Measurements from ENCODE around the gene ABHD16B. TPM values are rescaled to one million over a fixed set of nuclear protein-coding genes. Genes with fewer than 3 reads are reported as not detected.

Gene ABHD16B
- total and polyA plus RNA-seq, 2 of the 13 experiments (the other 11 are each of a cell fraction or from before 2014, with no cell fraction given) = not detected

GRCh38 chr20:63846128-63846771 lies 15.0 kb upstream of the ABHD16B start (continued):
- TF ChIP-seq ARID5B (CRISPR knock-in tag; IDR thresholded peaks at IDR 0.05) (peak; percentile 62), RBM22 (optimal IDR thresholded peaks at IDR 0.05; ENCODE audit: low read length) (no peak), E2F1 (CRISPR knock-in tag; IDR thresholded peaks at IDR 0.05) (no peak), RFX5 (IDR thresholded peaks at IDR 0.05; ENCODE audit: low read depth, low read length) (no peak), KIAA2018 (CRISPR knock-in tag; IDR thresholded peaks at IDR 0.05; ENCODE audit: borderline replicate concordance) (no peak), ZNF746 (CRISPR knock-in tag; IDR thresholded peaks at IDR 0.05) (0 out of 2 replicates have a peak, but pooled peaks have one; percentile 45), ZFP62 (CRISPR knock-in tag; IDR thresholded peaks at IDR 0.05) (no peak), FOXJ3 (CRISPR knock-in tag; IDR thresholded peaks at IDR 0.05; ENCODE audit: borderline replicate concordance) (no peak), ZEB1 (IDR thresholded peaks at IDR 0.05; ENCODE audit: insufficient replicate concordance, low read depth) (no peak), ZNF614 (CRISPR knock-in tag; IDR thresholded peaks at IDR 0.05; ENCODE audit: borderline replicate concordance) (0 out of 2 replicates have a peak, but pooled peaks have one; percentile 2), ZNF18 (CRISPR knock-in tag; IDR thresholded peaks at IDR 0.05; ENCODE audit: insufficient replicate concordance) (no peak), REXO4 (CRISPR knock-in tag; IDR thresholded peaks at IDR 0.05; ENCODE audit: borderline replicate concordance) (no peak), MIXL1 (CRISPR knock-in tag; IDR thresholded peaks at IDR 0.05) (no peak), MBD4 (IDR thresholded peaks at IDR 0.05; ENCODE audit: borderline replicate concordance, low read length) (no peak), KLF13 (CRISPR knock-in tag; IDR thresholded peaks at IDR 0.05) (no peak)

Data from HepG2 (cell line).